Measurements from ENCODE around the gene GDI1. TPM values are rescaled to one million over a fixed set of nuclear protein-coding genes. Genes with fewer than 3 reads are reported as not detected.

Gene GDI1
- total and polyA plus RNA-seq, 9 of the 15 experiments (the other 6 are each of a cell fraction or from before 2014, with no cell fraction given), result 0.97 to 82.6 (median 37.5) TPM

GRCh38 chrX:154486396-154487207 lies 49.6 kb downstream of the GDI1 start, which contains the start of gene UBL4A (continued):
- TF ChIP-seq ZNF778 (CRISPR knock-in tag; IDR thresholded peaks at IDR 0.05) (no peak), GATAD2A (IDR thresholded peaks at IDR 0.05) (no peak), FOXA1 (IDR thresholded peaks at IDR 0.05; ENCODE audit: borderline replicate concordance) (no peak), ZNF75A (CRISPR knock-in tag; IDR thresholded peaks at IDR 0.05) (no peak), POLR2H (tag; IDR thresholded peaks at IDR 0.05; ENCODE audit: low read depth) (no peak), PTRF (tag; IDR thresholded peaks at IDR 0.05) (no peak), SMARCE1 (IDR thresholded peaks at IDR 0.05) (no peak), ESRRA (IDR thresholded peaks at IDR 0.05; ENCODE audit: borderline replicate concordance, low read depth) (no peak), HNRNPK (IDR thresholded peaks at IDR 0.05; ENCODE audit: low read depth, low read length, poor library complexity, severe bottlenecking) (no peak), ZNF184 (CRISPR knock-in tag; IDR thresholded peaks at IDR 0.05) (no peak), KHSRP (IDR thresholded peaks at IDR 0.05) (no peak), ATF7 (IDR thresholded peaks at IDR 0.05) (0 out of 2 replicates have a peak, but pooled peaks have one; percentile 16), ATF2 (CRISPR knock-in tag; IDR thresholded peaks at IDR 0.05) (no peak), GMEB1 (CRISPR knock-in tag; IDR thresholded peaks at IDR 0.05) (no peak), DMBX1 (CRISPR knock-in tag; IDR thresholded peaks at IDR 0.05; ENCODE audit: borderline replicate concordance) (no peak), CBFA2T3 (IDR thresholded peaks at IDR 0.05) (no peak), ZNF121 (CRISPR knock-in tag; conservative IDR thresholded peaks at IDR 0.05) (no peak), TBL1XR1 (IDR thresholded peaks at IDR 0.05; ENCODE audit: low read length in 2 of 2) (no peak), SUPT5H (IDR thresholded peaks at IDR 0.05) (peak; percentile 42; the same call in 1 of the 2 replicates), NCOA1 (IDR thresholded peaks at IDR 0.05; ENCODE audit: low read depth) (no peak), MTA3 (IDR thresholded peaks at IDR 0.05; ENCODE audit: borderline replicate concordance) (peak; percentile 74; the same call in 1 of the 2 replicates), HDAC6 (IDR thresholded peaks at IDR 0.05; ENCODE audit: low read depth, low read length) (no peak), PYGO2 (tag; IDR thresholded peaks at IDR 0.05) (no peak)
- TF ChIP-seq, protein P1, sequence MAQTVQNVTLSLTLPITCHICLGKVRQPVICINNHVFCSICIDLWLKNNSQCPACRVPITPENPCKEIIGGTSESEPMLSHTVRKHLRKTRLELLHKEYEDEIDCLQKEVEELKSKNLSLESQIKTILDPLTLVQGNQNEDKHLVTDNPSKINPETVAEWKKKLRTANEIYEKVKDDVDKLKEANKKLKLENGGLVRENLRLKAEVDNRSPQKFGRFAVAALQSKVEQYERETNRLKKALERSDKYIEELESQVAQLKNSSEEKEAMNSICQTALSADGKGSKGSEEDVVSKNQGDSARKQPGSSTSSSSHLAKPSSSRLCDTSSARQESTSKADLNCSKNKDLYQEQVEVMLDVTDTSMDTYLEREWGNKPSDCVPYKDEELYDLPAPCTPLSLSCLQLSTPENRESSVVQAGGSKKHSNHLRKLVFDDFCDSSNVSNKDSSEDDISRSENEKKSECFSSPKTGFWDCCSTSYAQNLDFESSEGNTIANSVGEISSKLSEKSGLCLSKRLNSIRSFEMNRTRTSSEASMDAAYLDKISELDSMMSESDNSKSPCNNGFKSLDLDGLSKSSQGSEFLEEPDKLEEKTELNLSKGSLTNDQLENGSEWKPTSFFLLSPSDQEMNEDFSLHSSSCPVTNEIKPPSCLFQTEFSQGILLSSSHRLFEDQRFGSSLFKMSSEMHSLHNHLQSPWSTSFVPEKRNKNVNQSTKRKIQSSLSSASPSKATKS (CRISPR knock-in tag; IDR thresholded peaks at IDR 0.05), result no peak
- TF ChIP-seq, protein P2, sequence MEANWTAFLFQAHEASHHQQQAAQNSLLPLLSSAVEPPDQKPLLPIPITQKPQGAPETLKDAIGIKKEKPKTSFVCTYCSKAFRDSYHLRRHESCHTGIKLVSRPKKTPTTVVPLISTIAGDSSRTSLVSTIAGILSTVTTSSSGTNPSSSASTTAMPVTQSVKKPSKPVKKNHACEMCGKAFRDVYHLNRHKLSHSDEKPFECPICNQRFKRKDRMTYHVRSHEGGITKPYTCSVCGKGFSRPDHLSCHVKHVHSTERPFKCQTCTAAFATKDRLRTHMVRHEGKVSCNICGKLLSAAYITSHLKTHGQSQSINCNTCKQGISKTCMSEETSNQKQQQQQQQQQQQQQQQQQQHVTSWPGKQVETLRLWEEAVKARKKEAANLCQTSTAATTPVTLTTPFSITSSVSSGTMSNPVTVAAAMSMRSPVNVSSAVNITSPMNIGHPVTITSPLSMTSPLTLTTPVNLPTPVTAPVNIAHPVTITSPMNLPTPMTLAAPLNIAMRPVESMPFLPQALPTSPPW (CRISPR knock-in tag; IDR thresholded peaks at IDR 0.05), result peak; percentile 92
